Right lobe of liver (tissue), 4 donors: ENCODE results near the gene FGF22.

Experiments
- CTCF ChIP-seq, 4 donors: fragments of 200-600 bp in 3 of 4; fragments of 450-650 bp in 1 of 4; IDR thresholded peaks; one replicate each; pipeline versions ENCODE4 v1.5.1 to v1.8.0; 2016 to 2022; ENCODE audit warnings: antibody characterized with exemption in 4 of 4, mild to moderate bottlenecking in 2 of 4
- POLR2A ChIP-seq: fragments of 450-650 bp; IDR thresholded peaks from one replicate; pipeline ENCODE4 v1.6.1; 2017; ENCODE audit warnings: antibody characterized with exemption, mild to moderate bottlenecking
- donor health status: DM: no; HTN: no; CAD: no.
- donor health status: DM: no; HTN: no; CAD: no.
- donor health status: DM: no; HTN: yes; CAD: no.

- no peak for TF ChIP-seq CTCF (IDR thresholded peaks at IDR 0.05)
- no peak for TF ChIP-seq POLR2A
These were observed 21.4 kb upstream of the FGF22 start for GRCh38 chr19:618247-618619.
